HTERT RPE-1 (cell line): ENCODE data around the gene GALNT10.

Experiments
- in situ Hi-C: fragments of 300-500 bp; cut with MboI; formaldehyde crosslinking; loops from 4 replicates; pipeline ENCODE4 v1.14.3; 2020; ENCODE audit warnings: low sequenced_read_pairs

Gene GALNT10

DNA sequence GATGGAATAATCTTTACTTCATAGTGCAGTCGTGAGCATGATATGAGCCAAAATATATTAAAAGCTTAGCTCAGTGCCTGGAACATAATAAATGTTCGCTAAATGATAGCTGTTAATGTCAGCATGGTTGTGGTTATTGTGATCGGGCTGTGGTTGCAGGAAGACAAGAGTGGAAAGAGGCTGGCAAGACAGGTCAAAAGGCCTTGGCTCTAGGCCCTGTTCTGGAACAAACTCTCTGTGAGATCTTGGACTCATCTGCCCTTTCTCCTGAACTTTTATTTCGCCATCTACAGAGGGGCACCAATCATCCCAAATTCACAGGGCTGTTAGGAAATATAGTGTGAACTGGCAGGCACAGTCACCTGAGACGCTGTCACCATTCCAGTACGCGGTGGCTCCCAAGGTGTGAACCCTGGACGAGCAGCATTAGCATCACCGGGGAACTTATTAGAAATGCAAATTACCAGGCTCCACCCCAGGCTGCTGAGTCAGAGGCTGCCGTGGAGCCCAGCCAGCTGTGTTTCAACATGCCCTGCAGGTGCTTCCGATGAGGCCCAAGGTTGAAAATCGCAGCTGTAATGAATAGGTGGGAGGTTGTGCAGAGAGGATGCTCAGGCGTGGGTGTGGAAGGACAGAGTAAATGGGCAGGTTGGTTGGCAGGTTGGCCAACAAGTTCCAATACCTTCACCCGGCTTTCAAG lies 205.0 kb downstream of the GALNT10 start:
- in situ Hi-C loops = no loop called here

DNA sequence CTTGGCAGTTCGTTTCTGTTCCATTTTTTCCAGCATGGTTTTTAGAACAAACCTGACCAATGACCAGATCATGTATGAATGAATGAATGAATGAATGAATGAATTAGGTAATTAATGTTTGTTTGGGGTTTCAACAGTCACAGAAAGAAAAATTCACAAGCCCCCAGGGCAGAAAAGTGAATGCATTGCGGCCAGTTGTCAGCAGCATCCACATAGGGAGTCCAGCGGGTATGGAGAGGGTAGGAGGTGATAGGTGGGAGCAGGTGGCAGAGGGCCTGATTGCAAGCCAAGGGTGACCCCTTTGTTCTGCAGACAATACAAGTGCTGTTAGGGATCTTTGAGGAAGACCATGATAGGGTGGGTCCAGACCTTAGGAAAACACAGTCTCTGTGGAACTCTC lies 205.6 kb downstream of the GALNT10 start:
- in situ Hi-C loops = no loop called here

DNA sequence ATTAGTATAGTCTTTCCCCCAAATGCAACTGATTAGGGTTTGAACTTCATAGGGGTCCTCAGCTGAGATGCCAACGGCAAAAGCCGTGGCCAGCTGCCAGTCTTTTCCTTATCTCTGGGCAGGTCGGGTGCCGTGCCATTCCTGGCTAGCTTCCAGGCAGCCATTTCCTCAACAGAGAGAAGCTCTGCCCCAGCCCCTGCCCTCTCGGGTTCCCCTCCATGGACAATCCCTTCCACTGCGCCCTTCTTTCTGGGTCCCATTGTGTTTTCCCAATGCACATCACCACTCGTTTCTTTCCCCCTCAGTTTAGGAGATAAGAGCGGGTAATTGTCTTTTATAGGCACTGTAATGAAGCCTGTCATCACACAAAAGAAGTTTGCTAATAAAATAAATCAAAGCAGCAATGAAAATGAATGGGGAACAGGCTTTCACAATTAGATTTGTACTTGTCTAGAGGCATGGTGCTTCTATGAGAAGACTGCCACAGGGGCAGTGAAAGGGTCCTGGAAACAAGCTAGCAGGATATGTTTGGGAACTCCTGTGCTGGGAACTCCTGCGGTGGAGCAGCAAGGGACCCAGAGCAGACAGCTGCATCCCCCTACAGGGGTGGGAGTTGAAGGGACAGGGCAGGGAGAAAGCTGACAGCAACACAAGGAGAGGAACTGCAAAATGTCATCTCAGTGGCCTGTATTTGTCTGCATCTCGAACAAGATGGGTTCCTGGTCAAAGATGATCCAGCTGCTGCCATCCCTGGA lies 207.3 kb downstream of the GALNT10 start:
- in situ Hi-C loops = no loop called here

DNA sequence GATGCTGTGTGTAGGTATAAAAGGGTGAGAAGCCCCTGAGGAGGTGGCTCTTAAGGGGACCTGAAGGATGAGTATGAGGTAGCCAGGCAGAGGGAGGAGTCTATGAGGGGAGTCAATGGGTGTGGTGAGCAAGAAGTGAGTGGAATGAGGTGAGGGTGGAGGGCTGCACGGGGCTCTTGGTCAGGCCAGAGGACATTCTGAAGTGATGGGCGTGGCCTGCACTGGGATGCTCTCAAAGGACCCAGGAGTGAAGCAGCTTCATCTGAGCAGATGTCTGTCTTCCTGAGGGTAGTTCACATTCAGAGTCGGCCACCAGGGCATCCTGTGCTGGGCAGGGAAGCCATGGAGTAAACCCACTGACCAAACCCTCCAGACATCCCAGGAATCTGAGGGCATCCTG lies 210.1 kb downstream of the GALNT10 start:
- in situ Hi-C loops = no loop called here

DNA sequence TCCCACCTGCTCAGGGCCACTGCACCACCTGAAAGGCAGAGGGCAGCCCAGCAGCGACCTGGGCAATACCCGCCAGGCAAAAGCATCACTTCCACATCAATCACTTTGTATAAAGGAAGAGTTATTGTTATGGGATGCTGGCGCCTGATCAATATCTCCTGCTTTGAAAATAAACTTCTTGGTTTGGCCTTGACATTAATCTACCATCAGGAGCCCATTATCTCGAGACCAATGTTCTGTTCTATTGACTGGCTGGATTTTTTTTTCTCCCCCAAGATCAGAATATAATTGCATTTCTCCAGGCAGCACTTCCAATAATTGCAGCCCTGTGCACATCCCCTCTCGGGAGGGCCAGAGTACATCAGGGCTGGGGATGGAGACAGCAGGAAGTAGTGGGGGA lies 210.8 kb downstream of the GALNT10 start:
- in situ Hi-C loops = no loop called here

DNA sequence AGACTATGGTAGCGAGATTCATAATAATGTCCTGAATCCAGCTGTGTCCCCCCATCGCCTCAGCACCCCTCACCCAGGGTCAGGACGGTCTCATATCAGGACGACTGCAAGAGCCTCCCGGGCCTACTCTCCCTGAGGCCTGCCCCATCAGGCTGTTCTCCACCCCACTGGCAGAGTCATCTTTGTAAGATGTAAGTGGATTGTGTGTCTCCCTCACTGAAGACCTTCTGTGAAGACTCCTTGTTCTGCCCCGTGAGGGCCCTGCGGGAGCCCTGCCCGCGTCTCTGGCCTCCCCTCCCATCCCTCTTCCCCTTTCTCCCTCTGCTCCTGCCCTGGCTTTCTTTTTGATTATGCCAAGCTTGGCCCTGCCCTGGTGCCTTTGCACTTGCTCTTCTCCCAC lies 211.4 kb downstream of the GALNT10 start:
- in situ Hi-C loops = no loop called here

DNA sequence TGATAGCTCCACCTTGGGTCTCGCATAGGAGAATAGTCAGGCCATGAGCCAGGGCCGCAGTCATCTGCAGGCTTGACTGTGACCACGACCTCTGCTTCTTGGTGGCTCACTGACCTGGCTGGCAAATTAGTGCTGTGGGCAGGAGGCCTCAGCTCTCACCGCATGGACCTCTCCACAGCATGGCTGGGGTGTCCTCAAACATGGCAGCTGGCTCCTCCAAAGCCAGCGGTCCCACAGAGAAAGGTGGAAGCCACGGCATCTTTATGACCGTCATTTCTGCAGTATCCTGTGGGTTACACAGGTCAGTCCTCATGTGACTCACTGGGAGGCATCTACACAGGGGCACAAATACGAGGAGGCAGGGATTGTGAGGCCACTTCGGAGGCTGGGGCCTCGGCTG lies 212.1 kb downstream of the GALNT10 start:
- in situ Hi-C loops = no loop called here

DNA sequence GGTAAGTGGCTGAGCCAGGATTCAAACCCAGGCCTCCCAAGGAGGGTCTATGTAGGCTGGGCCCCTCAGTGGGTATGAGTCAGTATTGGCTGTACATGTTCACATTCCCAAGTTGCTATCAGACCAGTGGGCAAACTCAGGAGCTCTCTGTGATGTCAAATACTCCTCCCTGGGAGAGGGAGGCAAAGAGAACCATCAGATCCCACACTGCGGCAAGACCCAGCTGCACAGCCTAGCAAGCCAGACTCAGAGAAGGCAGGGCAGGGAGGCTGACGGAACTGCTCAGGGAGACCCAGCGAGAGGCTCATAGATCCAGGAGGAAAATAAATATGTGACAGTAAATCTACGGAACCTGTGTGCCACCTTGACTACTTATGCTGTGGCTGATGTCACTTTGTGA lies 212.7 kb downstream of the GALNT10 start:
- in situ Hi-C loops = no loop called here

DNA sequence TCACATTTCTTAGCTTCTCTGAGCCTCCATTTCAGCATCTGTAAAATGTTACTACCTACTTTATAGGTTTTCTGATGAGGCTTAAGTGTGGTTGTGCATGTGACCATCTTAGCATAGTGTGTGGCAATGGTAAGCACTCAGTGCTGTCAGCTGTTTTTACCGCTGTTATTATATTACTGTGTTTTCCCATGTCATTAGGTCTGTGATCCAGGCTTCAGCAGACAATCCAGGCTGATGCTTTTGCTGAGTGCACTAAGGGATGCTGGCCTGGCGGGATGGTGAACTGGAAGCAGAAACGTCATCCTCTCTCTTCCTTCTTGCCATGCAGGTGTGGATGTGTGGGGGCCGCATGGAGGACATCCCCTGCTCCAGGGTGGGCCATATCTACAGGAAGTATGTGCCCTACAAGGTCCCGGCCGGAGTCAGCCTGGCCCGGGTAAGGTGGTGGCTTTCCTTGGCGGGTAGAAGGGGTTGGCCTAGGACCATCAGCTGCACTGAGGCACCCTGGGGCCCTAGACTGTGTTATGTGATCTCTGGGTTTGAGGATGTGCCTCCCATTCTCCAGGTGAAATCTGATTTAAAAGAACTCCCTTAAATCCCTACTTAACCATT lies 213.3 kb downstream of the GALNT10 start:
- in situ Hi-C loops = no loop called here

DNA sequence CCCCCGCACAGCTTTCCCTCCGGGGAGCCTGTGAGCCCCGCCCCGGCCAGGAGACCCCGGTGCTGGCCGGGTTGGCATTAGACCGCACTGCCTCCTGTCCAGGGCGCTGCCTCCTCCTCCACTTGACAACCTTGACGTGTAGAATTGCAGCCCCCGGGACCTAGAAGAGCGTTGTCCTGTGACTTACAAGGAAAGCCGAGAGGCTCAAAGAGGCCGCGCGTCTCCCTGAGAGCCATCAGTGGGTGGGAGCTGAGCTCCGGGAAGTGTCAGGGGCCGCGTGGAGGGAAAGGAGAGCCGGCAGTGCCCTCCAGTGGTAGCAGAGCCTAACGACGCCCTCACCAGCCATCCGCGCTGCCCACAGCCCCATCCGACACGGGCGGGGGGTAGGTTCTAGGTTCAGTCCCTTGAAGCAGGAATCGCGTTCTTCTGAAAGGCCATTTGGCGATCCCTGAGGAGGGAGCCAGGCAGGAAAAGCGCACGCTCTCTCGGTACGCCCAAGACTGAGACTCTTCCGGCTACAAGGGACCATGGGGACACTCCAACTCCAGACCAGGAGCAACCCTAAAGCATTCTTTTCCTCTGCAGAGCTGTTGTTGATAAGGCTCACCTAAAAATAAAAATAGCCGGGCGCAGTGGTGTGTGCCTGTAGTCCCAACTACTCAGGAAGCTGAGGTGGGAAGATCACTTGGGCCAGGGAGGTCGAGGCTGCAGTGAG lies 214.7 kb downstream of the GALNT10 start:
- in situ Hi-C loops = no loop called here

DNA sequence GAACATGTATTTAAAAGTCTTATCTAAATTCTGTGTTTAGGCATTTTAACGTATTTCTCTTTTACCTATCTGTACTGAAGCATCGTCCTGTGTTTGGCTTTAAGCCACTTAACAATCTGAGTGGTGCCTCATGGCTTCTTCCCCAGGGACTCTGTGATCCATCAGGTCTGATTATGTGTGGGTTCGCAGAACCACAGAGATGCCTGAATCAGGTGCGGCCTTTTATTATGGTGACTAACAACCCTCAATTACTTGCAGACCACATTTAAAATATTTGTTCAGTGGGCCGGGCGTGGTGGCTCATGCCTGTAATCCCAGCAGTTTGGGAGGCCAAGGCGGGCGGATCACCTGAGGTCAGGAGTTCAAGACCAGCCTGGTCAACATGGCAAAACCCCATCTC lies 215.7 kb downstream of the GALNT10 start:
- in situ Hi-C loops = no loop called here

DNA sequence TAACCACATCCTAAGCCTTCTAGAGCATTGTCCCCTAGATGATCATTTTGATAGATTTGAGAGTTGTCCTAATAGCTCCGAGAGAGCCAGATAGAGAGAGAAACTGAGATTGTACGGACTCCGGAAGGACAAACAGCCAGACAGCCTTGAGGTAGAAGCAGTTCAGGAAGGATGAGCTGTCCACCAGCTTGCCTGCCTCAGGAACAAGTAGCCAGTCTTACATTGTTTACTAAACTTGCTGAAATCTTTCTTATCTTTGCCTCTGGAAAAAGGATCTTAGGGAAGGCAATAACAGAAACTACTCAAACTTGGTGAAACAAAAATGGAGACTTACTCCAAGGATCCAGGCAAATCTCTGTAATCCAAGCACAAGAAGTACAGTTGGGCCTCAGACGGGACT lies 216.3 kb downstream of the GALNT10 start:
- in situ Hi-C loops = no loop called here

DNA sequence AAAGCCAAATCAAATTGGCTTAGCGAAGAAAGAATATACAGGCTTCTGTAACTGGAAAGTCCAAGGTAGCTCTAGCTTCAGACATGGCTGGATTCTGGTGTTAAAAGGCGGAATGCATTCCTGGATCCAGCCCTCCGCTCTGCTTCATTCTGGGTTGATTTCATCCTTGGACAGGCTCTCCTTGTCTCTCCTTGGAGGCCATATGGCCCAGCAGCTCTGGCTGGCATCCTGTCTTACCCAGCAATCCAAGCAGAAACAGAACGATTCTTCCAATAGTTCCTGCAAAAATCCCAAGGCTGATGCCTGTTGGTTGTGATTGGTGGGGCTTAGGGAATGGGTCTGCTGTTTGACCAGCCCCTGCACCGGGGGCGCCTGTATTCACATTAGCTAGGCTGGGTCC lies 218.3 kb downstream of the GALNT10 start:
- in situ Hi-C loops = no loop called here

DNA sequence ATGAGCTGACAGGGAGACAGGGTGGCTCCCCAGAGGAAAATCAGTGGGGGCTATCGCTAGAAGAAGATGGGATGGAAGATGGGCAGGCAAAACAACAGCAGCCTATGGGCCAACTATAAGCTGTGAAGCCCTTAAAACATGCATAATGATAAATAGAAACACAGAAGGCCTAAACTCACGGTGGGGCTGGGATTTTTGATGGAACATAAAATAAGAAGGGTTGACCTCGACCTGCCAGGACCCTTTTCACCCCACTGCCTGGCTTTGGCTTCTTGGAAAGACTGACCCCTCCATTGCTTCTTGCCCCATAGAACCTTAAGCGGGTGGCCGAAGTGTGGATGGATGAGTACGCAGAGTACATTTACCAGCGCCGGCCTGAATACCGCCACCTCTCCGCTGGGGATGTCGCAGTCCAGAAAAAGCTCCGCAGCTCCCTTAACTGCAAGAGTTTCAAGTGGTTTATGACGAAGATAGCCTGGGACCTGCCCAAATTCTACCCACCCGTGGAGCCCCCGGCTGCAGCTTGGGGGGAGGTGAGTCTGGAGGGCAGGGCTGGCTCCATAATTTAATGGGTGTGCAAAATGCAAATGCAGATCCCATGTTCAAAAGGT lies 218.8 kb downstream of the GALNT10 start:
- in situ Hi-C loops = no loop called here

DNA sequence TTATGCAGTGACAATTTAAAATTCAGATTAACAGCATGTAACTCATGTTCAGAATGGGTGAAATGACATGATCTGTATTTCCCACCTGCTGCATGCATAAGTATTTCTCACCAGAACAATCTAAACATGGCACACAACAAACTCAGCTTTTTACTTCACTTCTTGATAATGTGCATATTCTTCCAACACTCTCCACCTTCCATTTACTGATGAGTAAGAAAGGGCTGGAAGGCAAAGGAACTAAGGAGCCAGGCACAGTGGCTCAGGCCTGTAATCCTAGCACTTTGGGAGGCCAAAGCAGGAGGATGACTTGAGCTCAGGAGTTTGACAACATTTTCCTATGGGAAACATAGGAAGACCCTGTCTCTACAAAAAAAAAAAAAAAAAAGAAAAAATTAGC lies 219.5 kb downstream of the GALNT10 start:
- in situ Hi-C loops = no loop called here

DNA sequence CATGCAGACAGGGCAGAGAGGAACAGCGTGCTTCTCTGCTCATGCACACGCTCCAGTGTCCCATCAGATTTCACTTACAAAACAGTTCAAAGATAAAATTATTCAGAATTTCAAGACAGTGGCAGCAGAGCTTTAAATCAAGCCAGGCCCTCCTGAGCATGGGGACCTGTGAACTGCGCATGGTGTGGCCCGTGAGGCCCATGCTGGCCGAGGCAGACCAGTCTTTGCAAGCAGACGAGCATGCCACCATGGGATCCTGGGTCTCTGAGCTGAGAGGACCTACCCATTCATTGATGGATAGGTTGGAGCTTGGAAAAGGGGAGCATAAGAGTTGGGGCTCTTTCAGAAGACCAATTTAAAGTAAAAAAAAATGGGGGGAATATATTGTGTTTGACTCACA lies 220.3 kb downstream of the GALNT10 start:
- in situ Hi-C loops = no loop called here

DNA sequence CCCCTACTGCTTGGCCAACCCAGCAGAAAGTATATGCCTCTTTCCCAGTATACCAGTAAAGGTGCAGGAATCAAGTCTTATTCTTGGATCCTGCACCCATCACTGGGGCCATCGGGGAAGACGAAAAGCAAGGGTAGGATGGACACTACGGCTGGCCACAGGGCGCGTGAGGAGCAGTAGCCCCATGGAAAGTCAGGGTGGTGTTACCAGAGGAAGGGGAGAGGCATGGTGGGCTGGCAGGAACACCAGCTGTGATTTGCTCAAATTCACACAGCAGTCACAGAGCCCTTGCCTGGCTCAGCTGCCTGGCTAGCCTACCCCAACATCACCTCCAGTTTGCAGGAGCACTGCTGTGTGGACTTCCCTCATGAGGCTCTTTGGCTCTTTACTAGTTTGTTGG lies 220.8 kb downstream of the GALNT10 start:
- in situ Hi-C loops = no loop called here

DNA sequence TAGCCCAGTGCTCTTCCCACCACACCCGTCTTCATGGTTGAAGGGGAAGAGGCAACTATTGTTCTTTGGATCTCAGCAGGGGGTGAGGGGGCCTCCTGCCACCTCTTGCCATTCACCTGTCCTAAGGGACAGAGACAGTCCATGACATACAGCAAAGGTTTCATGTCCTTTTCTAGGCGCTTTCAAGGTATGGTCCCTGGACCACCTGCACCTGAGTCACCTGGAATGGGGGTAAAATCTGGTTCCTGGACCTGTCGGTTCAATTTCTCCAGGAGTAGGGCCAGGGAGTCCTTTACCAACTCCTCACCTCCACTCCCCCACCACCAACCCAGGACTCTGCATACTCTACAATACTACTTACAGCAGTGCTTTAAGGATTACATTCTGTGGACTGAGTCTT lies 221.8 kb downstream of the GALNT10 start:
- in situ Hi-C loops = no loop called here

DNA sequence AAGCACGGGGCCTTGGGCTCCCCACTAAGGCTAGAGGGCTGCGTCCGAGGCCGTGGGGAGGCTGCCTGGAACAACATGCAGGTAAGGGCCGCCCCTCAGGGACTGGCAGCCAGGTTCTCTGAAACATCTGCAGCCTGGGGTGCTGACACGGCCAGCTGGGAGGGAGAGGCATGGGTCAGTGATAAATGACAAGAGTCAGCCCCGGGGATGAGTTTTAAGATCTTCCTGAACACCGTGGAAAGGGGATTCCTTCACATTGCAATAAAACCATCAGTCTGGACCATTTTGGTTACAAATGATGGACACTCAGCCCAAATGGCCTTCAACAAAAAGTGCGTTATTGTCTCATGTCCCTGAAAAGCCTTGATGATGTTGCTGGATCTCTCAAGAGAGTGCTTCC lies 222.4 kb downstream of the GALNT10 start:
- in situ Hi-C loops = no loop called here

DNA sequence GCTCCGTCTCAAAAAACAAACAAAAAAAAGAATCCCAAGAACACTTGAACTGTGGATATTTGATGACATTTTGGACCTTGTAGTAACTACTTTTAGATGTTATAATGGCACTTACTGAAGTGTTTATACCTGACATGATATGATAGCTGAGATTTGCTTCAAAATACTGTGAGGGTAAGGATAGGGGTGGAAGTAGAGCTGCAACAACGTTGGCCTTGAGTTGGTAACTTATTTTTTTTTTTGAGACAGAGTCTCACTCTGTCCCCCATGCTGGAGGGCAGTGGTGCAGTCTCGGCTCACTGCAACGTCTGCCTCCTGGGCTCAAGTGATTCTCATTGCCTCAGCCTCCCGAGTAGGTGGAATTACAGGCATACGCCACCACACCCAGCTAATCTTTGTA lies 224.6 kb downstream of the GALNT10 start:
- in situ Hi-C loops = no loop called here

DNA sequence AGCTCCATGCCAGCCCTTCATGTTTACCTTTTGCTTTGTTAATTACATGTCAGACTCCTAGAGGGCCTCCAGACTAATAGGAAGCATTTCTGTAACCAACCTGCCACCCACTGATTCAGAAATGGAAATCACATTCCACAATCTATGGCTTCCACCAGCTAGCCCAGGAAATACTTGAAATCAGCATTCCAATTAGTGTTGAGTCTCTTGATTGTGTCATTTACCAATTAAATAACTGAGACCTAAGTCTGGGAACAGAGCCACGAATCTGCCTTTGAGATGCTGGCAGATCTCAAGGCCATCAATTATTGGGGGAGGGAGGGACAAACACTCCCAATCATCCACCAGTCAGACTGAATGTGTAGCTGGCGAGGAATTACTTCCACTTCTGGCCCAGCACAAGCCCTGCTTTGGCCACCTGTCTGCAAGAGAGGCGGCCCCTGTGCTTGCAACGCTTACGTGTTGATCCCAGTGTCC lies 227.8 kb downstream of the GALNT10 start:
- in situ Hi-C loops = no loop called here
